Mucosa of descending colon (tissue), 3 donors: Measurements from ENCODE around the gene AATF. TPM values are rescaled to one million over a fixed set of nuclear protein-coding genes. Genes with fewer than 3 reads are reported as not detected.

Experiments
- ATAC-seq: fragments of 200-7000 bp; cut with Tn5 transposase; one replicate; pipeline ENCODE4 v1.9.1; 2020; ENCODE audit warnings: mild to moderate bottlenecking, moderate library complexity
- DNase-seq, 3 donors: peaks; one replicate each; pipeline ENCODE4 v3.0.0-alpha.2; 2020
- H3K36me3 ChIP-seq: fragments of 200-600 bp; one replicate; pipeline ENCODE4 v1.8.0; 2021; ENCODE audit warnings: low read depth, mild to moderate bottlenecking
- H3K4me1 ChIP-seq: fragments of 200-600 bp; one replicate; pipeline ENCODE4 v1.8.0; 2021; ENCODE audit warnings: low read depth, mild to moderate bottlenecking
- H3K4me3 ChIP-seq: fragments of 200-600 bp; one replicate; pipeline ENCODE4 v1.8.0; 2021; ENCODE audit warnings: mild to moderate bottlenecking
- H3K9me3 ChIP-seq: fragments of 200-600 bp; one replicate; pipeline ENCODE4 v1.8.0; 2021; ENCODE audit warnings: mild to moderate bottlenecking
- intact Hi-C, 2 donors: fragments of 100-400 bp; cut with DNase I in 1 of 2; cut with micrococcal nuclease in 1 of 2; formaldehyde crosslinking; loops; one replicate each; pipeline versions ENCODE4 v1.11.0 to v1.11.1; 2022; cut with DNase I, micrococcal nuclease
- total RNA-seq, 3 donors: library from RNA; stranded (reverse); fragmentation: NEBNext Ultra II Directional in 2 of 3; extraction: Animal tissue kit (Norgen Biotek cat#: 25700) in 2 of 3; gene quantifications; one replicate each; pipeline versions ENCODE4 v1.2.1 to v1.2.4, GENCODE V29; 2021 to 2023
- TF ChIP-seq, protein P1 (sequence below): fragments of 200-600 bp; IDR thresholded peaks from one replicate; pipeline ENCODE4 v1.8.0; 2022; ENCODE audit warnings: antibody characterized with exemption, mild to moderate bottlenecking
- donor health status: DM: no; HTN: no; CAD: no; lungs with moderate emphysema.
- donor health status: DM: no; HTN: no; CAD: no.
- donor health status: DM: no; HTN: yes; CAD: no.

AATF gene
- total RNA-seq, 3 donors from 2014 or later, result 35.6 to 47.2 (median 37.9) TPM

- TF ChIP-seq, protein P1, sequence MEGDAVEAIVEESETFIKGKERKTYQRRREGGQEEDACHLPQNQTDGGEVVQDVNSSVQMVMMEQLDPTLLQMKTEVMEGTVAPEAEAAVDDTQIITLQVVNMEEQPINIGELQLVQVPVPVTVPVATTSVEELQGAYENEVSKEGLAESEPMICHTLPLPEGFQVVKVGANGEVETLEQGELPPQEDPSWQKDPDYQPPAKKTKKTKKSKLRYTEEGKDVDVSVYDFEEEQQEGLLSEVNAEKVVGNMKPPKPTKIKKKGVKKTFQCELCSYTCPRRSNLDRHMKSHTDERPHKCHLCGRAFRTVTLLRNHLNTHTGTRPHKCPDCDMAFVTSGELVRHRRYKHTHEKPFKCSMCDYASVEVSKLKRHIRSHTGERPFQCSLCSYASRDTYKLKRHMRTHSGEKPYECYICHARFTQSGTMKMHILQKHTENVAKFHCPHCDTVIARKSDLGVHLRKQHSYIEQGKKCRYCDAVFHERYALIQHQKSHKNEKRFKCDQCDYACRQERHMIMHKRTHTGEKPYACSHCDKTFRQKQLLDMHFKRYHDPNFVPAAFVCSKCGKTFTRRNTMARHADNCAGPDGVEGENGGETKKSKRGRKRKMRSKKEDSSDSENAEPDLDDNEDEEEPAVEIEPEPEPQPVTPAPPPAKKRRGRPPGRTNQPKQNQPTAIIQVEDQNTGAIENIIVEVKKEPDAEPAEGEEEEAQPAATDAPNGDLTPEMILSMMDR, result no peak
- ATAC-seq, result no peak
- intact Hi-C loops, result no loop called here
- Histone ChIP-seq H3K9me3 (no peaks in the 10 kb centered on the region), H3K36me3 (no peaks in the 10 kb centered on the region), H3K4me1 (peaks cover 3% of the 10 kb centered on the region), H3K4me3 (no peak overlapping the region)
- no peak for DNase-seq
Measured at GRCh38 chr17:36975922-36976515, 27.3 kb downstream of the AATF start.

DNA sequence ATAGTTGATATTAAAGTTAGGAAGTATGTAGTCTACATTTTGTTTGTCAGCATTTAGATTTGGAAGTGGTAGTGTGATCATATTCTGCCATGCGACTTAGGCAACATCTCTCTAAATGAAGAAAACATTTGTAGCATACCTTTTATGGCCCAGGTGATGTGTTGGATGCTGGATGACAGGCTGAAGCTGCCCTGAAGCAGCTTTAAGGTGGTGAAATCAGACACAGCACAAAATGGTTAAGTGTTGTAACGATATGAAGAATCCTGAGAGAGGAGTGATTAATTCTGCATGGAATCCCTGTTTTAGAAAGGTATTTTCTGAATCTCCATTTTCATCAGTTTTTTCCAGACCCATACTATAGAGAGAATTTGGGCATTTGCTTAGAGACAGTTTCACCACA, 28.3 kb downstream of the AATF start:
- TF ChIP-seq, protein P1, result no peak
- no peak for DNase-seq
- H3K4me3 ChIP-seq, result no peak overlapping the region
- intact Hi-C loops, result no loop called here
- no peaks in the 10 kb centered on the region for H3K9me3 ChIP-seq
- ATAC-seq, result no peak
- H3K4me1 ChIP-seq, result peaks cover 3% of the 10 kb centered on the region
- no peaks in the 10 kb centered on the region for H3K36me3 ChIP-seq

DNA sequence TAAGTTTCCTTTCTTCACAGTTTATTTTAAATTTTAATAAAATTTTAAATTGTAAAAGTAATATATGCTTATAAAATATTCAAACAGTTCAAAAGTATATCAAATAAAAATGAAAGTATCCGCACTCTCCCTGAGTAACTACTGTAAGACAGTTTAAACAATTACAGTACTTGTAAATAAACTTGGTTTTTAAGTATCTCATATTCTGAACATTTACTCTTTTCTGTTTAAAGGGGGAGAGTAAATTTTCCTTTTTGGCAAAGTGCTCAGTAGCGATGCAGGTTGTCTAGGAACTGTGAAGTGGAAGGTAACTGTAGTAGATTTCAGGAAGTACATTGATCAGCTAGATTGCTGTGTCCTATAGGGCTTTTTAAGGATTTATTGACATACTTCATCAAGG, 28.8 kb downstream of the AATF start:
- Histone ChIP-seq H3K4me3 (no peak overlapping the region), H3K4me1 (peaks cover 3% of the 10 kb centered on the region), H3K36me3 (no peaks in the 10 kb centered on the region), H3K9me3 (no peaks in the 10 kb centered on the region)
- intact Hi-C loops, result no loop called here
- TF ChIP-seq, protein P1, result no peak
- ATAC-seq (no peak), DNase-seq (no peak)

GRCh38 chr17:36978810-36979564, 30.2 kb downstream of the AATF start:
- H3K9me3 ChIP-seq, result no peaks in the 10 kb centered on the region
- DNase-seq, result no peak
- peaks cover 3% of the 10 kb centered on the region for H3K4me1 ChIP-seq
- intact Hi-C loops, result no loop called here
- no peak overlapping the region for H3K4me3 ChIP-seq
- ATAC-seq, result no peak
- no peaks in the 10 kb centered on the region for H3K36me3 ChIP-seq
- TF ChIP-seq, protein P1, result no peak

DNA sequence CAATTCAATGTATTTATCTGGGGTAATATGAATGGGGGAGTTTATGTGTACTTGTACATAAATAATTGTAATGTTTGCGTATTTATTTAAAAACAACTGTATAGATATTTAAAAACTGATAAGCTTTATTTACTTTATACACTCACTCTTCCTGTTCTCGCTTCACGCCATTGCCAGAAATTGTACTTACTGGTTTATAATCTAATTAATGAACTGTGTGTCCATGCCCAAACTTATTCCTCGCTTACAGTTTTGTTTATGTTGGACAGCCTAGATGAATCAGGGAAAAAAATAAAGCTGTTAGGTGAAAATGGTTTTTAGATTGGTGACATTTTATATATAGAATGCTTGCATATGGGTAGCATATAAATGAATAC, 30.8 kb downstream of the AATF start:
- DNase-seq, result no peak
- no peaks in the 10 kb centered on the region for H3K9me3 ChIP-seq
- no peak overlapping the region for H3K4me3 ChIP-seq
- TF ChIP-seq, protein P1, result no peak
- no peaks in the 10 kb centered on the region for H3K36me3 ChIP-seq
- intact Hi-C loops, result no loop called here
- H3K4me1 ChIP-seq, result peaks cover 3% of the 10 kb centered on the region
- ATAC-seq, result no peak
